A673 (cell line): ENCODE data around the gene RAP1GDS1. TPM values are rescaled to one million over a fixed set of nuclear protein-coding genes. Genes with fewer than 3 reads are reported as not detected.

ENCODE experiments used
- BruUV-seq: library from RNA; stranded (reverse); fragments of 400-500 nt; replicated peaks from 2 replicates; lab custom pipeline; 2021; lab: Mats Ljungman, UMichigan
- CTCF ChIA-PET: fragments of 300-600 bp; sonication (Branson Sonifier 250); formaldehyde crosslinking; loops from one replicate; lab custom pipeline; 2022; ENCODE audit warnings: antibody characterized with exemption; lab: Charles Lee
- POLR2A ChIA-PET: fragments of 300-600 bp; sonication (Branson Sonifier 250); formaldehyde crosslinking; loops from one replicate; lab custom pipeline; 2022; ENCODE audit warnings: antibody characterized with exemption; ENCODE audit not compliant: low non-redundant PET; lab: Charles Lee
- DNase-seq: peaks from one replicate; pipeline ENCODE4 v3.0.0-alpha.2; 2015; ENCODE audit warnings: low spot score
- H3K27ac ChIP-seq: fragments of 200-600 bp; sonication (generic); 2 replicates; pipeline ENCODE4 v1.5.1; 2016; ENCODE audit warnings: mixed run types, low read depth, mild to moderate bottlenecking, mixed read lengths, antibody characterized with exemption, low read length; ENCODE audit not compliant: poor library complexity, severe bottlenecking
- H3K27me3 ChIP-seq: fragments of 200-600 bp; sonication (generic); replicated peaks from 2 replicates; pipeline ENCODE4 v1.6.1; 2017; ENCODE audit warnings: mixed run types, low read depth, mild to moderate bottlenecking, mixed read lengths, antibody characterized with exemption, low read length; ENCODE audit not compliant: insufficient read depth, poor library complexity
- H3K36me3 ChIP-seq: fragments of 200-600 bp; sonication (generic); 2 replicates; pipeline ENCODE4 v1.6.1; 2016; ENCODE audit warnings: mixed run types, mild to moderate bottlenecking, mixed read lengths, antibody characterized with exemption, low read length; ENCODE audit not compliant: insufficient read depth, poor library complexity, severe bottlenecking
- H3K4me1 ChIP-seq: fragments of 200-600 bp; sonication (generic); 2 replicates; pipeline ENCODE4 v1.6.1; 2017; ENCODE audit warnings: mixed run types, mild to moderate bottlenecking, mixed read lengths, antibody characterized with exemption, low read length; ENCODE audit not compliant: insufficient read depth, poor library complexity, severe bottlenecking
- H3K4me3 ChIP-seq: fragments of 200-600 bp; sonication (generic); 2 replicates; pipeline ENCODE4 v1.5.1; 2016; ENCODE audit warnings: low read depth, mixed run types, mild to moderate bottlenecking, mixed read lengths, low read length; ENCODE audit not compliant: poor library complexity, severe bottlenecking
- H3K9me3 ChIP-seq: fragments of 200-600 bp; sonication (generic); 2 replicates; pipeline ENCODE4 v1.6.1; 2016; ENCODE audit warnings: mixed run types, low read depth, mild to moderate bottlenecking, mixed read lengths, antibody characterized with exemption, low read length; ENCODE audit not compliant: poor library complexity, severe bottlenecking
- CTCF ChIP-seq: fragments of 300-800, 200-600 bp; sonication (generic); conservative IDR thresholded peaks from 2 replicates; pipeline ENCODE4 v1.5.1; 2017; ENCODE audit warnings: low read depth, mild to moderate bottlenecking, antibody characterized with exemption, low read length, moderate library complexity, mixed read lengths
- EZH2 ChIP-seq: fragments of 200-600 bp; sonication (generic); IDR thresholded peaks from 2 replicates; pipeline ENCODE4 v1.6.1; 2017; ENCODE audit warnings: borderline replicate concordance, low read depth, mild to moderate bottlenecking, mixed read lengths, antibody characterized with exemption, low read length; ENCODE audit not compliant: poor library complexity, severe bottlenecking
- intact Hi-C: fragments of 100-400 bp; cut with micrococcal nuclease; formaldehyde crosslinking; loops from one replicate; pipeline ENCODE4 v1.10.0; 2022; ENCODE audit not compliant: unreplicated experiment
- total RNA-seq: library from RNA; stranded (reverse); gene quantifications from 2 replicates; pipeline ENCODE4 v1.2.3, GENCODE V29; 2021

Gene RAP1GDS1
- total RNA-seq, 1 experiment from 2014 or later = 44.5 TPM

GRCh38 chr4:98421111-98421510 is 159.9 kb downstream of the RAP1GDS1 start:
- DNase-seq = no peak
- POLR2A ChIA-PET = no interaction called here
- BruUV-seq = no TSS peak
- CTCF ChIA-PET = no interaction called here
- Histone ChIP-seq H3K4me3 (no peak overlapping the region), H3K9me3 (no peaks in the 10 kb centered on the region), H3K27me3 (no peaks in the 10 kb centered on the region), H3K4me1 (no peaks in the 10 kb centered on the region), H3K27ac (no peak overlapping the region), H3K36me3 (no peaks in the 10 kb centered on the region)
- TF ChIP-seq EZH2 (no peak), CTCF (no peak)
- intact Hi-C loops = no loop called here

- ChIA-PET POLR2A (no interaction called here), CTCF (no interaction called here)
- no peaks in the 10 kb centered on the region for H3K27me3 ChIP-seq
- H3K27ac ChIP-seq = no peak overlapping the region
- no peaks in the 10 kb centered on the region for H3K4me1 ChIP-seq
- H3K9me3 ChIP-seq = no peaks in the 10 kb centered on the region
- H3K4me3 ChIP-seq = no peak overlapping the region
- no TSS peak for BruUV-seq
- no peak for TF ChIP-seq CTCF
- no peak for TF ChIP-seq EZH2
- no peaks in the 10 kb centered on the region for H3K36me3 ChIP-seq
- intact Hi-C loops = no loop called here
- no peak for DNase-seq
These were observed 161.8 kb downstream of the RAP1GDS1 start for GRCh38 chr4:98423009-98423408.

GRCh38 chr4:98430708-98431403 is 169.7 kb downstream of the RAP1GDS1 start:
- no TSS peak for BruUV-seq
- ChIA-PET POLR2A (no interaction called here), CTCF (no interaction called here)
- no peaks in the 10 kb centered on the region for H3K9me3 ChIP-seq
- intact Hi-C loops = no loop called here
- TF ChIP-seq EZH2 (no peak), CTCF (no peak)
- H3K27me3 ChIP-seq = no peaks in the 10 kb centered on the region
- H3K27ac ChIP-seq = no peak overlapping the region
- no peak for DNase-seq
- no peaks in the 10 kb centered on the region for H3K36me3 ChIP-seq
- H3K4me1 ChIP-seq = no peaks in the 10 kb centered on the region
- no peak overlapping the region for H3K4me3 ChIP-seq
